GM18505 (cell line): ENCODE results near the gene CLDN1.

Experiments
- ATAC-seq: cut with Tn5 transposase; IDR thresholded peaks from one replicate; pipeline ENCODE4 v1.9.1; 2021; ENCODE audit not compliant: unreplicated experiment
- POLR2A ChIP-seq: IDR thresholded peaks from 4 replicates; pipeline ENCODE4 v1.6.1; 2011; ENCODE audit warnings: borderline replicate concordance; ENCODE audit not compliant: insufficient read depth, insufficient read length; ENCODE audit errors: extremely low read depth

Gene CLDN1

GRCh38 chr3:190346541-190346940 lies 24.3 kb upstream of the CLDN1 start:
- TF ChIP-seq POLR2A = no peak
- ATAC-seq = no peak

- ATAC-seq = no peak
- no peak for TF ChIP-seq POLR2A
Observed at GRCh38 chr3:190345878-190346277, 23.6 kb upstream of the CLDN1 start.

- ATAC-seq = no peak
Observed at GRCh38 chr3:190345027-190345821, 23.0 kb upstream of the CLDN1 start.

GRCh38 chr3:190340071-190340470 lies 17.8 kb upstream of the CLDN1 start:
- ATAC-seq = no peak
- TF ChIP-seq POLR2A = no peak

More at GRCh38 chr3:190345027-190345821, 23.0 kb upstream of the CLDN1 start:
- TF ChIP-seq POLR2A = no peak

DNA sequence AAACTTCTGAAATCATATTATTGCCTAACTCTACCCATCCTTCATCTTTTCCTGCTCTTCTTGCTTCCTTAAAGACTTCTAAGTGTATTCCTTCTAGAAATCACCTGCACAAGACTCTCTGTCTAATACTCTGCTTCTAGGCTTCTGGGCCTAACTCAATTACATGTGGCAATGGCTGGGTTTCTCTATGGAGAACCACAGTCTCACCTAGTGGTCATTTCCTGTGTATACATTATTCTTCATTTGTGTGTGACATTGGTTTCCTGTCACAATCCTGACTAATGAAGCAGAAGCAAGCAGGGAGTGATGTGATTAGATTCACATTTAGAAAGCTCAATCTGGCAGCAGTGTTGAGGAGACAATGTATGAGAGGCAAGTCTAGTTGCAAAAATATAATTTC lies 16.9 kb upstream of the CLDN1 start:
- peak; percentile 83 for ATAC-seq
- TF ChIP-seq POLR2A = no peak

- ATAC-seq = no peak
- no peak for TF ChIP-seq POLR2A
Observed at GRCh38 chr3:190338717-190339116, 16.5 kb upstream of the CLDN1 start.

DNA sequence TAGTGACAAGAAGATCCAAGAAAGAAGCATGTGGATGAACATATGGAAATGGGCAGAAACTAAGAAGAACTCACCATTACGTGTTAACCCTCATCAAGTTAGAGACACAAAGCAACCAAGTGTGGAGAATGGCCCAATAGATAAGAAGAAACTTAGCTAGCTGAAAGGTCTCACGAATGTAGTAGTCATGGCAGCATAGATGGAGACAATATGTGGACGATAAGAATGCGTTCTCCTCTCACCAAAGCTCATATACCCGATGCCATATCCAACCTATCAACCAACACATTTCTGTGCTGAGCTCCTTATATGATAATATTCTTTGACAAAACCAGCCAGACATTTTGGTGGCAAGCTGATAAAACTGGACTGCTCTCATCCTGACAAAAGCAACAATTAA lies 15.1 kb upstream of the CLDN1 start:
- TF ChIP-seq POLR2A = no peak
- no peak for ATAC-seq

DNA sequence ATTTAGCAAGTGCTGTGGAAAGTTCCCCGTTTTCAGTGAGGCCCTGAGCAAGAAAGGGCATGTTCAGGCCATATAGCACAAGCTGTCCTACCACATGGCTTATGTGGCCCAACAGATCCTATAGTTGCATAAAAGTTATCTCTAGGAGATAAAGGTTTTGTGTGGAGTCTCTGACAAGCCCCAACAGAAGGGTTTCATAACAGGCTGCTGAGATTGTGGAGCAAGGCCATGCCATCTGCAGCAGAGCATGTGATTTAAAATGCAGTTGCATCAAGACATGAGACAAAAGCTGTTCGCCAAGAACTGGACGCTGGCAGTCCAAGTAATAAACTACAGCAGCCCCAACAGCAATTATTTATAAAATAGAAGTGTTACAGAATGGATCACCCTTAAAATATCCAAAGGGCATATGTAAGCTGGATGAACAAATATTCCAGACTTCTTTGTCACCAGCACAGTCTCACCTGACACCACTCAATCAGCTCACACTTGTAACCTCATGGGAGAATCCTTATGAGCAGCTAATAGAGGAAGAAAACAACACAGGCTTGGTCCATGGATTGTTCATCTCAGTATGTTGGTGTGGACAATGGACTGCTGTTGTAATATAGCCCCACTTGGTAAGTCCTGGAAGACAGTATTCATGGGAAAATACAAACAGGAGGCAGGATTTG lies 14.4 kb upstream of the CLDN1 start:
- ATAC-seq = no peak
- TF ChIP-seq POLR2A = no peak

DNA sequence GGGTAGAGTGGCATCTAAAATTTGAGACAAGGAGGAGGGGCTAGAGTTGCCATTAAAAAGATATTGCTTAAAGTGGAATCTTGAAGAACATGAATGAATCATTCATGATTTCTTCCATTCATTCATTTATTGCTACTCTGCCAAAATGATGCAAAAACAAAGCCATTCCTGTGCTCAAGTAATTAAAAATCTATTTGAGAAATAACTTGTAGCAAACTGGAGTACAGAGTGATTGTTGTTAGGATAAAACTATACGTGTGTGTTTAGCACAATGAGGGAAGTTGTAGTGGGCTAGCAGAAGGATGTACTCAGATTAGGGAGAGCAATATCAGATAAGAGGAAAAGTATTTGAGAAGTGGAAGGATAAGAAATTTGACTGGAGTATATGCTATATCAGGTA lies 11.7 kb upstream of the CLDN1 start:
- no peak for ATAC-seq

GRCh38 chr3:190330936-190331734 lies 8.9 kb upstream of the CLDN1 start:
- no peak for ATAC-seq
- TF ChIP-seq POLR2A = no peak

More for the DNA sequence above, 11.7 kb upstream of the CLDN1 start:
- TF ChIP-seq POLR2A = no peak

DNA sequence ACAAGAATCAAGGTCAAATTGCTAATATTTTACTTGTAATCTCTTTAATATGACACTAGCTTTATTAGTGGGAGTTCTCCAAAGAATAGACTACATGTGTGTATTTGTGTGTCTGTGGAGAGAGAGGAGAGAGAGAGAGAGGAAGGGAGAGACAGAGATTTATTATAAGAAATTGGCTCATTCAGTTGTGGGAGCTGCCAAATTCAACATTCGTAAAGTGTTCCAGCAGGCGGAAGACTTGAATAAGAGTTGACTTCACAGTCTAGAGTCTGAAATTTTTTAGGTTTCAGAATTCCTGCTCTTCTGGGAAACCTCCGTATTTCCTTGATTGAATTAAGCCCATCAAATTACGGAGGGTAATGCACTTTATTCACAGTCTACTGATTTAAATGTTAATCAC lies 4.7 kb upstream of the CLDN1 start:
- no peak for ATAC-seq
- no peak for TF ChIP-seq POLR2A

GRCh38 chr3:190326361-190326760 lies 4.1 kb upstream of the CLDN1 start:
- no peak for TF ChIP-seq POLR2A
- ATAC-seq = no peak

- TF ChIP-seq POLR2A = no peak
- no peak for ATAC-seq
Observed at GRCh38 chr3:190325923-190326322, 3.7 kb upstream of the CLDN1 start.
